ENCODE measurements around the gene COG8.

- no peak for TF ChIP-seq CTCF (IDR thresholded peaks at IDR 0.05)
- no peak for TF ChIP-seq POLR2A (IDR thresholded peaks at IDR 0.05)
These were observed 23.9 kb upstream of the COG8 start for GRCh38 chr16:69363281-69363717.
